Large intestine (tissue), 3 donors: ENCODE measurements around the gene CHST11. TPM values are rescaled to one million over a fixed set of nuclear protein-coding genes. Genes with fewer than 3 reads are reported as not detected.

Experiments used
- DNase-seq, 2 donors: peaks; one replicate each; pipeline versions ENCODE4 v3.0.0 to v3.0.0-alpha.2; 2013
- H3K27ac ChIP-seq: one replicate; pipeline ENCODE4 v1.5.1; 2013; ENCODE audit warnings: low read length
- H3K27me3 ChIP-seq: 2 replicates; pipeline ENCODE4 v1.6.1; 2013; ENCODE audit warnings: low read length; ENCODE audit not compliant: control insufficient read depth, insufficient read depth
- H3K36me3 ChIP-seq: 2 replicates; pipeline ENCODE4 v1.6.1; 2013; ENCODE audit warnings: low read length; ENCODE audit not compliant: control insufficient read depth, insufficient read depth
- H3K4me1 ChIP-seq: one replicate; pipeline ENCODE4 v1.6.1; 2013; ENCODE audit warnings: low read length; ENCODE audit not compliant: control insufficient read depth, insufficient read depth
- H3K4me3 ChIP-seq: one replicate; pipeline ENCODE4 v1.5.1; 2013; ENCODE audit warnings: low read length
- H3K9me3 ChIP-seq: one replicate; pipeline ENCODE4 v1.6.1; 2013; ENCODE audit warnings: mild to moderate bottlenecking, low read depth, low read length, moderate library complexity; ENCODE audit not compliant: control insufficient read depth
- WGBS: methylation state at CpG from one replicate; pipeline ENCODE4 v1.1.5; 2013; ENCODE audit warnings: low lambda C conversion rate; ENCODE audit not compliant: insufficient coverage; 5-methylcytosine and 5-hydroxymethylcytosine counted together
- polyA plus RNA-seq: library from polyadenylated mRNA; unstranded; fragments of 120-200 nt; gene quantifications from one replicate; pipeline ENCODE4 v1.2.1, GENCODE V29; 2013

Gene CHST11
- polyA plus RNA-seq, 1 donor, result 5.9 TPM

- no peaks in the 10 kb centered on the region for H3K9me3 ChIP-seq
- no CpG with 5 or more reads among the region's 3 CpGs for WGBS
- no peak overlapping the region for H3K27ac ChIP-seq
- H3K4me1 ChIP-seq, result no peaks in the 10 kb centered on the region
- H3K36me3 ChIP-seq, result no peaks in the 10 kb centered on the region
- DNase-seq, result no peak
- no peak overlapping the region for H3K4me3 ChIP-seq
- H3K27me3 ChIP-seq, result no peaks in the 10 kb centered on the region
These were observed 22.4 kb downstream of the CHST11 start for GRCh38 chr12:104479123-104479662.

- H3K27ac ChIP-seq, result no peak overlapping the region
These were observed 23.3 kb downstream of the CHST11 start for GRCh38 chr12:104480012-104480411.

GRCh38 chr12:104480826-104481440, 24.2 kb downstream of the CHST11 start:
- DNase-seq, result no peak
- Histone ChIP-seq H3K9me3 (no peaks in the 10 kb centered on the region), H3K27me3 (no peaks in the 10 kb centered on the region), H3K4me3 (no peak overlapping the region), H3K36me3 (no peaks in the 10 kb centered on the region), H3K27ac (no peak overlapping the region), H3K4me1 (no peaks in the 10 kb centered on the region)
- WGBS, result 100% methylated on average over 6 of the region's 11 CpGs

More at GRCh38 chr12:104480012-104480411, 23.3 kb downstream of the CHST11 start:
- H3K36me3 ChIP-seq, result no peaks in the 10 kb centered on the region
- WGBS, result 100% methylated on average over 1 of the region's 3 CpGs
- no peaks in the 10 kb centered on the region for H3K9me3 ChIP-seq
- no peaks in the 10 kb centered on the region for H3K27me3 ChIP-seq
- H3K4me1 ChIP-seq, result no peaks in the 10 kb centered on the region
- DNase-seq, result no peak
- H3K4me3 ChIP-seq, result no peak overlapping the region

GRCh38 chr12:104482113-104482512, 25.4 kb downstream of the CHST11 start:
- Histone ChIP-seq H3K27ac (no peak overlapping the region), H3K9me3 (no peaks in the 10 kb centered on the region), H3K4me3 (no peak overlapping the region), H3K36me3 (no peaks in the 10 kb centered on the region), H3K27me3 (no peaks in the 10 kb centered on the region), H3K4me1 (no peaks in the 10 kb centered on the region)
- WGBS, result no CpG with 5 or more reads among the region's 4 CpGs
- no peak for DNase-seq

- H3K4me1 ChIP-seq, result no peaks in the 10 kb centered on the region
- no peak for DNase-seq
These were observed 26.0 kb downstream of the CHST11 start for GRCh38 chr12:104482748-104483147.

GRCh38 chr12:104484079-104484478, 27.3 kb downstream of the CHST11 start:
- DNase-seq, result no peak

More at GRCh38 chr12:104482748-104483147, 26.0 kb downstream of the CHST11 start:
- no peak overlapping the region for H3K27ac ChIP-seq
- no peaks in the 10 kb centered on the region for H3K9me3 ChIP-seq
- 80% methylated on average over 2 of the region's 4 CpGs for WGBS
- H3K36me3 ChIP-seq, result no peaks in the 10 kb centered on the region
- no peak overlapping the region for H3K4me3 ChIP-seq
- H3K27me3 ChIP-seq, result no peaks in the 10 kb centered on the region

GRCh38 chr12:104485651-104486362, 29.1 kb downstream of the CHST11 start:
- H3K4me1 ChIP-seq, result no peaks in the 10 kb centered on the region
- no peak overlapping the region for H3K4me3 ChIP-seq
- no peaks in the 10 kb centered on the region for H3K36me3 ChIP-seq
- H3K27me3 ChIP-seq, result no peaks in the 10 kb centered on the region
- no peaks in the 10 kb centered on the region for H3K9me3 ChIP-seq
- no peak overlapping the region for H3K27ac ChIP-seq
- DNase-seq, result no peak
- WGBS, result no CpG with 5 or more reads among the region's 13 CpGs

More at GRCh38 chr12:104484079-104484478, 27.3 kb downstream of the CHST11 start:
- no peaks in the 10 kb centered on the region for H3K27me3 ChIP-seq
- H3K36me3 ChIP-seq, result no peaks in the 10 kb centered on the region
- no peaks in the 10 kb centered on the region for H3K9me3 ChIP-seq
- H3K4me3 ChIP-seq, result no peak overlapping the region
- WGBS, result no CpG with 5 or more reads among the region's 2 CpGs
- H3K4me1 ChIP-seq, result no peaks in the 10 kb centered on the region
- no peak overlapping the region for H3K27ac ChIP-seq

- Histone ChIP-seq H3K9me3 (no peaks in the 10 kb centered on the region), H3K4me1 (no peaks in the 10 kb centered on the region), H3K36me3 (no peaks in the 10 kb centered on the region), H3K4me3 (no peak overlapping the region), H3K27ac (no peak overlapping the region), H3K27me3 (peaks cover under 1% of the 10 kb centered on the region)
- WGBS, result no CpG with 5 or more reads among the region's 7 CpGs
- no peak for DNase-seq
These were observed 29.6 kb downstream of the CHST11 start for GRCh38 chr12:104486363-104486750.

- H3K27me3 ChIP-seq, result peaks cover 2% of the 10 kb centered on the region
- DNase-seq, result peak in 1 of 2 donors; percentile 22
- H3K36me3 ChIP-seq, result no peaks in the 10 kb centered on the region
- WGBS, result 88% methylated on average over 4 of the region's 9 CpGs
- no peak overlapping the region for H3K27ac ChIP-seq
- H3K4me3 ChIP-seq, result no peak overlapping the region
- no peaks in the 10 kb centered on the region for H3K9me3 ChIP-seq
- H3K4me1 ChIP-seq, result no peaks in the 10 kb centered on the region
These were observed 30.4 kb downstream of the CHST11 start for GRCh38 chr12:104486943-104487819.

- Histone ChIP-seq H3K4me3 (no peak overlapping the region), H3K4me1 (no peaks in the 10 kb centered on the region), H3K36me3 (no peaks in the 10 kb centered on the region), H3K27me3 (peaks cover 2% of the 10 kb centered on the region), H3K27ac (no peak overlapping the region), H3K9me3 (no peaks in the 10 kb centered on the region)
- WGBS, result no CpG with 5 or more reads among the region's 13 CpGs
- DNase-seq, result no peak
These were observed 31.6 kb downstream of the CHST11 start for GRCh38 chr12:104488374-104488773.
